BJ (cell line): ENCODE results near the gene CSNK1D. TPM values are rescaled to one million over a fixed set of nuclear protein-coding genes. Genes with fewer than 3 reads are reported as not detected.

Experiments used
- CTCF ChIA-PET: fragments of 350-600 bp; formaldehyde crosslinking; extraction: SDS; loops from one replicate; lab custom pipeline; 2021; ENCODE audit warnings: antibody characterized with exemption, inconsistent platforms; lab: Yijun Ruan, JAX
- POLR2A ChIA-PET: fragments of 300-600 bp; sonication (Branson Sonifier 250); formaldehyde crosslinking; extraction: SDS; loops from one replicate; lab custom pipeline; 2021; ENCODE audit warnings: antibody characterized with exemption; lab: Charles Lee
- DNase-seq: peaks from one replicate; pipeline ENCODE4 v3.0.0-alpha.2; 2011; ENCODE audit warnings: low read depth
- H3K27me3 ChIP-seq: 2 replicates; pipeline ENCODE4 v1.6.0; 2011; ENCODE audit warnings: low read length; ENCODE audit not compliant: control insufficient read depth, insufficient read depth
- H3K36me3 ChIP-seq: 2 replicates; pipeline ENCODE4 v1.5.1; 2011; ENCODE audit warnings: low read length; ENCODE audit not compliant: control insufficient read depth, insufficient read depth
- H3K4me3 ChIP-seq: 2 replicates; pipeline ENCODE4 v1.5.1; 2011; ENCODE audit warnings: low read depth, mild to moderate bottlenecking, control low read depth, low read length
- polyA plus RNA-seq: library from polyadenylated mRNA; depleted of rRNA; stranded (reverse); fragments of >200 nt; gene quantifications from 2 replicates; pipeline ENCODE4 v1.2.3, GENCODE V29; 2011
- TF ChIP-seq, protein P1 (sequence below): IDR thresholded peaks from 2 replicates; pipeline ENCODE4 v1.5.1; 2011; ENCODE audit warnings: low read depth, mild to moderate bottlenecking, control low read depth, inconsistent platforms, low read length, moderate library complexity; ENCODE audit not compliant: insufficient read depth

Gene CSNK1D
- polyA plus RNA-seq, 1 experiment, result 118 TPM

DNA sequence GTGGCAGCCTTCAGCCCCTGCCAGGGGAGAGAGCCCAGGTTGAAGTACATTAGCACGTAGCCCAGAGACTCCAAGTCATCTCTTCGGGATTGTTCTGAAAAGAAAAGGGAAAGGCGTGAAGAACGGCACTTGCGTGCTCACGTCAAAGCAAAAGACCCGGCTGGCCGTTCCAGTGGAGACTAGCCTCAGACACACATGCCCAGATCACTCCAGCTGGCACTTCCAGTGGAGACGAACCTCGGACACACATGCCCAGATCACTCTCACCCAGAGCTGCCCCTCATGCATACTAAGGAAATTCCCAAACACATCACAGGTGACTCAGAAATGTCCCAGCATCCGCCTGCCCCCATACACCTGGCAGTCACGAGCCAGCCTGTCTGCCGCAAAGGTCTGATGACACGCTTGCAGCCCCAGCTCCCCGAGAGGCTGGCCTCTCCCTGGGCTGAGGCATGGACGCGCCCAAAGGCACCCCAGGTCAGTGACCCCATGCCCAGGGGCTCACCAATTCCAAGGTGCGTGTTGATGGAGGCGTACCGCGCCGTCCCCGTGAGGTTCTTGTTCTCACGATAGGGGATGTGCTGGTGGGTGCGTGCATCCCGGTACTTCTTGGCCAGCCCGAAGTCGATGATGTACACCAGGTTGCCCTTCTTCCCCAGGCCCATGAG, 20.9 kb downstream of the CSNK1D start:
- TF ChIP-seq, protein P1, sequence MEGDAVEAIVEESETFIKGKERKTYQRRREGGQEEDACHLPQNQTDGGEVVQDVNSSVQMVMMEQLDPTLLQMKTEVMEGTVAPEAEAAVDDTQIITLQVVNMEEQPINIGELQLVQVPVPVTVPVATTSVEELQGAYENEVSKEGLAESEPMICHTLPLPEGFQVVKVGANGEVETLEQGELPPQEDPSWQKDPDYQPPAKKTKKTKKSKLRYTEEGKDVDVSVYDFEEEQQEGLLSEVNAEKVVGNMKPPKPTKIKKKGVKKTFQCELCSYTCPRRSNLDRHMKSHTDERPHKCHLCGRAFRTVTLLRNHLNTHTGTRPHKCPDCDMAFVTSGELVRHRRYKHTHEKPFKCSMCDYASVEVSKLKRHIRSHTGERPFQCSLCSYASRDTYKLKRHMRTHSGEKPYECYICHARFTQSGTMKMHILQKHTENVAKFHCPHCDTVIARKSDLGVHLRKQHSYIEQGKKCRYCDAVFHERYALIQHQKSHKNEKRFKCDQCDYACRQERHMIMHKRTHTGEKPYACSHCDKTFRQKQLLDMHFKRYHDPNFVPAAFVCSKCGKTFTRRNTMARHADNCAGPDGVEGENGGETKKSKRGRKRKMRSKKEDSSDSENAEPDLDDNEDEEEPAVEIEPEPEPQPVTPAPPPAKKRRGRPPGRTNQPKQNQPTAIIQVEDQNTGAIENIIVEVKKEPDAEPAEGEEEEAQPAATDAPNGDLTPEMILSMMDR, result no peak
- H3K27me3 ChIP-seq, result no peaks in the 10 kb centered on the region
- CTCF ChIA-PET, result no interaction called here
- POLR2A ChIA-PET, result no interaction called here
- no peak overlapping the region for H3K4me3 ChIP-seq
- H3K36me3 ChIP-seq, result peaks cover 60% of the 10 kb centered on the region
- no peak for DNase-seq

DNA sequence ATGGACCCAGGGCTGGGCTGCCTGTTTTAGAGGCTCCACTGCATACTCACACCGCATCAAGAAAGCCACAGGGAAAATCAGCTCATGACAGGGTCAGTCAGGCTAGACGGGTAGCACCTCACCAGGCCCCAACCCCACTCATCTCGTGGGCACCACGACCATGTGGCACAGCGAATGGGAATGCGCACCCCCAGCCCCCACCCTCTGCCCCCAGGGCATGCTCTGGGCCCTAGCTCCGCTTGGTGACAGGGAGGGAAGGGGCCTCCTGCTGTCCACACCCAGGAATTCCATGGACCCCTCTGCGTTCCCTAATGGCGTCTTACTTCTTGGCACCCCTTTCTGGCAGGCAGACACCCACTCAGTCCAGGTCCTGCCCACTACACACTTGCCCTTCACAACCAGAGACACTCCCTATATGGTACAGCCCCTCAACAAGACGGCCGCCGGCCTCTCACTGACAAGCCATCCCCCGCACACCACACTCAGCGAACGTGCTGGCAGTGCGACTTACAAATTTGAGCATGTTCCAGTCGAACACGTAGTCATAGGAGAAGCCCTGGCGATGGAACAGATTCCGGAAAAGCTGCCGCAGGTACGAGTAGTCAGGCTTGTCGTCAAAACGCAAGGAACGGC, 22.5 kb downstream of the CSNK1D start:
- TF ChIP-seq, protein P1, result no peak
- H3K36me3 ChIP-seq, result peaks cover 62% of the 10 kb centered on the region
- H3K27me3 ChIP-seq, result no peaks in the 10 kb centered on the region
- no peak overlapping the region for H3K4me3 ChIP-seq
- DNase-seq, result no peak
- ChIA-PET CTCF (no interaction called here), POLR2A (no interaction called here)

DNA sequence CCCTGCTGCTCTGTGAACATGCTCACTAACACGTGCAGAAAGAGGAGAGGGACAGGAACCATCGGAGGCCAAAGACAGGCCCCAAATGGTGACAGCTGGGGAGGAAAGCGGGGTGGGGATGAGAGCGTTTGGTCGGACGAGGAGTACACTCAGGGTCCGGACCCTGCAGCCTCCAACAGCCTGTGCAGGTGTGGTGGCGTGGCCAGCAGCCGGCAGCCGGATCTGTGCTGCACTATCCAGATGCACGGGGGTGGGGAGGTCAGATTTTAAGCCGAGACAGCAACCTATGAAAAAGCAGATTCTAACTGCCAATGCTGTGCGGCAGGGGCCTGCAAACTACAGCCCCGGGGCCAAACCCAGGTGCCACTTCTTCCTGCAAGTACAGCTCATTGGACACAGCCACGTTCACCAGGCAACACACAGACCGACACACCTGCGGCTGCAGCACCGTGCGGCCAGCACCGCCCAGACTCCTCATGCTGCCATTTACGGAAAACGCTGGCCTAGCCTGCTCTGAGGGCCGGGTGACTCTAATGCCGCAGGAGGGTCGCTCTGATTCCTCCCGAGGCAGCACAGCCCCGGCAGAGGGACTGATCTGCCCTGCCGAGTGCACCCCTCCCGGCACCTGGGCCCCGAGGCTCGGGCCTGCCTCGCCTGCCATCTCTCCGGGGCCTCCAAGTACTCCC, 23.5 kb downstream of the CSNK1D start:
- Histone ChIP-seq H3K4me3 (no peak overlapping the region), H3K36me3 (peaks cover 64% of the 10 kb centered on the region), H3K27me3 (no peaks in the 10 kb centered on the region)
- TF ChIP-seq, protein P1, result no peak
- ChIA-PET CTCF (no interaction called here), POLR2A (no interaction called here)
- DNase-seq, result no peak

DNA sequence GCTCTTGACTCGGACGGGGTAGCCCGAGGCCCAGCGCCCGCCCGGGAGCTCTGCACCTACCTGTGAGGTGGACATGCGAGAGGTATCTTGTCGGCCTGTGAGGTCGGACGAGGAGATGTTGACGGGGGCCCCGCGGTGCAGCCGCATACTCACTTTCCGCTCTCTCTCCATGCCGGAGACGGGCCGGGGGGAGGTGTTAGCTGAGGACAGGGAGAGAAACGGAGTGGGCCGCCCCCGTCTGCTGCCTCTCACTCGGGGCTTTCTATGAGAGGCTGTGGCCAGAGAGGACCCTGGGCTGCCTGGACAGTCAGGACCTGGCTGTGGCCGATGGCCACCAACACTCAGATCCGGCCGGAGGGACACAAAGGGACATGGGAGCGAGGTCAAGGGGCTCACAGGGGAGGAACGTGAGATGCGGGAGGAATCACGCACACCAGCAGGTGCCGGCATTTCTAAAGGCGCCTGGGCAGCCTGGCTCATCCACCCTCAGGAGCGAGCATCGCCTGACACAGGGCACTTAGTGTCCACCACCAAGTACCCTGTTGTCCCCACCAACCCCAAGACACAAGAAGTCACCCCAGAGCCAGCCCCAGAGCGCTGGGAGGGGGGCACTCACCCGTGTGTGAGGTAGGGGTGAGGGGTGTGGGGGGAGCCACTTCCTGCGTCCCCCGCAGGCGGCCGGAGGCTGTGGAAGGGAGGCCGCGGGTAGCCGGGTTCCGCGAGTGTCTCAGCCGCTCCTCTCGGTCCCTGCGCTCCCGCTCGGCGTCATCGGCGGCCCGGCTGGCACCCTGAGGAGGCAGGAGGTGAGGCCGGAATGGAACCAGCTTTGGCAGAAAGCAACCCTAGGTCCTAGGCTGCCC, 24.5 kb downstream of the CSNK1D start:
- DNase-seq, result no peak
- ChIA-PET CTCF (no interaction called here), POLR2A (no interaction called here)
- H3K36me3 ChIP-seq, result peaks cover 73% of the 10 kb centered on the region
- TF ChIP-seq, protein P1, result no peak
- no peaks in the 10 kb centered on the region for H3K27me3 ChIP-seq
- H3K4me3 ChIP-seq, result no peak overlapping the region
